T-helper 2 cell treated with Interferon-gamma antibody and Interleukin-4, amounts not matched to agents 5 μg/mL and 100 μg/mL, for 36 hours (primary cell): ENCODE data around the gene CAMTA1.

Experiments
- DNase-seq: peaks from one replicate; pipeline ENCODE4 v3.0.0; 2021; ENCODE audit warnings: low spot score
- H3K27ac Mint-ChIP-seq: one replicate; pipeline ENCODE4 v1.8.0; 2021; ENCODE audit warnings: mild to moderate bottlenecking, mixed read lengths
- H3K27me3 Mint-ChIP-seq: one replicate; pipeline ENCODE4 v1.8.0; 2021; ENCODE audit warnings: low read depth, mixed read lengths
- H3K36me3 Mint-ChIP-seq: one replicate; pipeline ENCODE4 v1.8.0; 2021; ENCODE audit warnings: low read depth, mixed read lengths
- H3K4me1 Mint-ChIP-seq: one replicate; pipeline ENCODE4 v1.8.0; 2021; ENCODE audit warnings: low read depth, mixed read lengths
- H3K4me3 Mint-ChIP-seq: one replicate; pipeline ENCODE4 v1.8.0; 2022; ENCODE audit warnings: mild to moderate bottlenecking, moderate library complexity, mixed read lengths
- H3K9me3 Mint-ChIP-seq: one replicate; pipeline ENCODE4 v1.8.0; 2021; ENCODE audit warnings: mixed read lengths

CAMTA1 gene

GRCh38 chr1:7079637-7080036 is 294.4 kb downstream of the CAMTA1 start:
- DNase-seq = no peak
- Mint-ChIP-seq H3K4me3 (no peak overlapping the region), H3K4me1 (no peaks in the 10 kb centered on the region), H3K27ac (no peak overlapping the region), H3K27me3 (no peaks in the 10 kb centered on the region), H3K9me3 (no peaks in the 10 kb centered on the region), H3K36me3 (no peaks in the 10 kb centered on the region)

GRCh38 chr1:7084232-7084894 is 299.1 kb downstream of the CAMTA1 start:
- Mint-ChIP-seq H3K36me3 (no peaks in the 10 kb centered on the region), H3K27ac (no peak overlapping the region), H3K27me3 (no peaks in the 10 kb centered on the region), H3K4me3 (no peak overlapping the region), H3K9me3 (no peaks in the 10 kb centered on the region), H3K4me1 (no peaks in the 10 kb centered on the region)
- DNase-seq = no peak

GRCh38 chr1:7085521-7085920 is 300.3 kb downstream of the CAMTA1 start:
- H3K9me3 Mint-ChIP-seq = no peaks in the 10 kb centered on the region
- H3K36me3 Mint-ChIP-seq = no peaks in the 10 kb centered on the region
- no peak overlapping the region for H3K27ac Mint-ChIP-seq
- no peak for DNase-seq
- H3K27me3 Mint-ChIP-seq = no peaks in the 10 kb centered on the region
- H3K4me3 Mint-ChIP-seq = no peak overlapping the region
- H3K4me1 Mint-ChIP-seq = no peaks in the 10 kb centered on the region

- Mint-ChIP-seq H3K27ac (no peak overlapping the region), H3K4me1 (no peaks in the 10 kb centered on the region), H3K4me3 (no peak overlapping the region), H3K9me3 (no peaks in the 10 kb centered on the region), H3K36me3 (no peaks in the 10 kb centered on the region), H3K27me3 (no peaks in the 10 kb centered on the region)
- DNase-seq = no peak
Measured at GRCh38 chr1:7086106-7086505, 300.9 kb downstream of the CAMTA1 start.

- DNase-seq = no peak
- Mint-ChIP-seq H3K36me3 (no peaks in the 10 kb centered on the region), H3K4me3 (no peak overlapping the region), H3K9me3 (no peaks in the 10 kb centered on the region), H3K27ac (no peak overlapping the region), H3K4me1 (no peaks in the 10 kb centered on the region), H3K27me3 (no peaks in the 10 kb centered on the region)
Measured at GRCh38 chr1:7087888-7088287, 302.6 kb downstream of the CAMTA1 start.

GRCh38 chr1:7089497-7089896 is 304.2 kb downstream of the CAMTA1 start:
- H3K27me3 Mint-ChIP-seq = no peaks in the 10 kb centered on the region
- no peak overlapping the region for H3K4me3 Mint-ChIP-seq
- H3K36me3 Mint-ChIP-seq = no peaks in the 10 kb centered on the region
- H3K4me1 Mint-ChIP-seq = no peaks in the 10 kb centered on the region
- no peaks in the 10 kb centered on the region for H3K9me3 Mint-ChIP-seq
- no peak for DNase-seq
- no peak overlapping the region for H3K27ac Mint-ChIP-seq

- Mint-ChIP-seq H3K27me3 (no peaks in the 10 kb centered on the region), H3K4me1 (no peaks in the 10 kb centered on the region), H3K27ac (no peak overlapping the region), H3K9me3 (no peaks in the 10 kb centered on the region), H3K4me3 (no peak overlapping the region), H3K36me3 (no peaks in the 10 kb centered on the region)
- DNase-seq = no peak
Measured at GRCh38 chr1:7093297-7093696, 308.0 kb downstream of the CAMTA1 start.

GRCh38 chr1:7094086-7094485 is 308.8 kb downstream of the CAMTA1 start:
- Mint-ChIP-seq H3K9me3 (no peaks in the 10 kb centered on the region), H3K36me3 (no peaks in the 10 kb centered on the region), H3K4me3 (no peak overlapping the region), H3K27ac (no peak overlapping the region), H3K27me3 (no peaks in the 10 kb centered on the region), H3K4me1 (no peaks in the 10 kb centered on the region)
- no peak for DNase-seq

- Mint-ChIP-seq H3K4me3 (no peak overlapping the region), H3K27me3 (no peaks in the 10 kb centered on the region), H3K4me1 (no peaks in the 10 kb centered on the region), H3K9me3 (no peaks in the 10 kb centered on the region), H3K27ac (no peak overlapping the region), H3K36me3 (no peaks in the 10 kb centered on the region)
- no peak for DNase-seq
Measured at GRCh38 chr1:7094509-7094908, 309.3 kb downstream of the CAMTA1 start.

- no peak for DNase-seq
- Mint-ChIP-seq H3K36me3 (no peaks in the 10 kb centered on the region), H3K4me3 (no peak overlapping the region), H3K27ac (no peak overlapping the region), H3K4me1 (no peaks in the 10 kb centered on the region), H3K9me3 (no peaks in the 10 kb centered on the region), H3K27me3 (no peaks in the 10 kb centered on the region)
Measured at GRCh38 chr1:7095343-7095964, 310.2 kb downstream of the CAMTA1 start.

- H3K36me3 Mint-ChIP-seq = no peaks in the 10 kb centered on the region
- H3K27me3 Mint-ChIP-seq = no peaks in the 10 kb centered on the region
- no peak overlapping the region for H3K27ac Mint-ChIP-seq
- peaks cover 4% of the 10 kb centered on the region for H3K9me3 Mint-ChIP-seq
- DNase-seq = no peak
- H3K4me1 Mint-ChIP-seq = no peaks in the 10 kb centered on the region
- no peak overlapping the region for H3K4me3 Mint-ChIP-seq
Measured at GRCh38 chr1:7097938-7098592, 312.8 kb downstream of the CAMTA1 start.

- peaks cover 4% of the 10 kb centered on the region for H3K9me3 Mint-ChIP-seq
- H3K27me3 Mint-ChIP-seq = no peaks in the 10 kb centered on the region
- no peaks in the 10 kb centered on the region for H3K4me1 Mint-ChIP-seq
- H3K36me3 Mint-ChIP-seq = no peaks in the 10 kb centered on the region
- no peak overlapping the region for H3K4me3 Mint-ChIP-seq
- no peak for DNase-seq
- H3K27ac Mint-ChIP-seq = no peak overlapping the region
Measured at GRCh38 chr1:7098641-7099040, 313.4 kb downstream of the CAMTA1 start.

- Mint-ChIP-seq H3K4me3 (no peak overlapping the region), H3K36me3 (no peaks in the 10 kb centered on the region), H3K27ac (no peak overlapping the region), H3K27me3 (no peaks in the 10 kb centered on the region), H3K4me1 (no peaks in the 10 kb centered on the region), H3K9me3 (peaks cover 4% of the 10 kb centered on the region)
- no peak for DNase-seq
Measured at GRCh38 chr1:7100479-7100878, 315.2 kb downstream of the CAMTA1 start.

- Mint-ChIP-seq H3K36me3 (no peaks in the 10 kb centered on the region), H3K4me3 (no peak overlapping the region), H3K27me3 (no peaks in the 10 kb centered on the region), H3K4me1 (no peaks in the 10 kb centered on the region), H3K9me3 (peaks cover 4% of the 10 kb centered on the region), H3K27ac (no peak overlapping the region)
- DNase-seq = no peak
Measured at GRCh38 chr1:7101187-7101586, 315.9 kb downstream of the CAMTA1 start.
